UCSD-AML1 (cell line): Measurements from ENCODE around the gene GRXCR2.
A peak's percentile ranks its signal among the peaks of the same experiment; 100 is the strongest.
"Not testable (repeated sequence)": the region's sequence is repeated elsewhere in the genome, so short reads cannot be mapped to it uniquely, and the experiment has no call there.

ENCODE experiments used
- DNase-seq: peaks from one replicate; lab custom pipeline; 2025; ENCODE audit not compliant: unreplicated experiment; lab: John Stamatoyannopoulos, UW

The GRXCR2 gene

GRCh38 chr5:145887976-145888574 lies 15.3 kb upstream of the GRXCR2 start:
- DNase-seq = peak; percentile 26

DNA sequence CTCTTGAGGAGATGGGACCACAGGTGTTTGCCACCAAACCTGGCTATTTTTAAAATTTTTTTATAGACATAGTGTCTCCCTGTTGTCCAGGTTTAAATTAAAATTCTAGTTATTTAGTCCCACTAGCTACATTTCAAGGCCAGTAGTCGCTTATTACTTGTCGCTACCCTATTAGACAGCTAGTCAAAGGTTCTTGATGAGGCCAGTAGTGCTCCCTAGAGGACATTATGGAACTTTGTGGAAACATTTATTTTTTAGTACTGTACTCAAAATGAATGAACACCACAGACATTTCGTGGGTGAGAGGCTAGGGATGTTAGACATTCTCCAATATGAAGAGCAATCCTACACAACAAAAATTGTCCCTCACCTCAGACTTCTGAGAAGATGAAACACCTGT lies 14.4 kb upstream of the GRXCR2 start:
- no peak for DNase-seq

GRCh38 chr5:145874765-145875164 lies 2.0 kb upstream of the GRXCR2 start:
- DNase-seq = no peak

DNA sequence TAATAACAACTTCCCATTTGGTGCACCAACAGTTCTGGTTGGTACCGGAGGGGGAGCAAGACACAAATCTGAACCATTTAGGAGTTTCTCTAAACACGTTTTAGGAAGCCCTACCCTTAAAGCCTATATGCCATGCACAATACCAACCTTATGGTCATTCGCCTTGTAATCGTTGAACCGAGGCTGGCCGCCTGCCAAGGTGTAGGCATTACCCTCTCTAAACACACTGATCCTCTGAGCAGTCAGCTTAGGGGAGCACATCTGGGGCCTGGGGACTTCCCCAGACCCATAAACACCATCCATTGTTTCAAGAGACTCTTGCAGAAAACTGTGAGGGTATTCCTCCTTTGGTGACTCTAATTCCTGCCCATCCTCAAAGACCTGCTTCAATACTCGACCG lies 328 bp downstream of the GRXCR2 start:
- no peak for DNase-seq

DNA sequence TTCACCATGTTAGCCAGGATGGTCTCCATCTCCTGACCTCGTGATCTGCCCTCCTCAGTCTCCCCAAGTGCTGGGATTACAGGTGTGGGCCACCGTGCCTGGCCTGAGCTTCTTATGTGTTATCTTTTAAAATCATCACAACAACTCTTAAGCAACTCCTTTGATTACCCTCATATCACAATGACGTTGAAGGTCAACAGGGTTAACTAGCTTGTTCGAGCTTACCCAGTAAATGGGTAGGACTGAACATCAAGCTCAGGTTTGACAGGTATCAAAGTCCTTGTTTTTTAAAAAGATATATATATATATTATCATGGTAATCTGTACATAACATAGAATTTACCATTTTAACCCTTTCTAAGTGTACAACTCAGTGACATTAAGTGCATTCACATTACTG lies 3.1 kb downstream of the GRXCR2 start:
- DNase-seq = no peak

DNA sequence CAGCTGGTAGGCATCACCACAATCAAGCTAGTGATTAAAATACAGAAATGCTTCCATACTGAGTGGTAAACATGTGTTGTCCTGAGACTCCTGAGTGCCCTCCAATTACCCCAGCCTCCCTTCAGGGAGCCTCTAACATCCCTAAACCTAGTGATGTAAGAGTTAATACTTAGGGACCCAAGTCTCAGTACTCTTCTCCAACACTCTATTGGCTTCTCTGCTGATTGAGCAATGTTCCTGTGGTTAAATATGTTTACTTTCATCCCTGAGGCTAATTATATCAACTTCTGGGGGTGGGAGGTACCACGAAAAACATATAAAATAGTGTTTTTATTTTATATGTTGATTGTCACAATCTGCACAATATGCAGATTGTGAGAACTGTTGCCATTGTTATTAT lies 5.0 kb downstream of the GRXCR2 start:
- DNase-seq = no peak

- DNase-seq = not testable (repeated sequence)
These were observed 8.4 kb downstream of the GRXCR2 start for GRCh38 chr5:145864432-145864831.

DNA sequence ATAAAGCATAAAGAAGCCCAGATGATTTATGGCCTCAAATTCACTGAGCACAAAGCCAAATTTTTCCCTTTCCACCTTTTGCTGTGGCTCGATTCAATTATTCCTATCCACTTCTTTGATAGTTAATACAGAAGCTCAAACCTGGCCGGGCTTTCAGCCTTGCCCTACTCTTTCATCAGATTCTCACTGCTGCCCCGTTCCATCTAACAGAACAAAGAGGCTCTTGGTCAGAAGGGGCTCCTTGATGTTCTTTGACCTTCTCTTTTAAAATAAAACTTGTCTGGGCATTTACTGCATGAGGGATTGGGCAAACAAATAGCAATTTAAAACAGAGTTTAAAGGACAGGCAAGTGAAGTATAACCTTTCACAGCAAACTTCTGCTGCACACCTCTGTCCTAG lies 9.8 kb downstream of the GRXCR2 start:
- DNase-seq = no peak

- DNase-seq = no peak
These were observed 12.9 kb downstream of the GRXCR2 start for GRCh38 chr5:145859897-145860296.

- DNase-seq = no peak
These were observed 13.4 kb downstream of the GRXCR2 start for GRCh38 chr5:145859453-145859852.

DNA sequence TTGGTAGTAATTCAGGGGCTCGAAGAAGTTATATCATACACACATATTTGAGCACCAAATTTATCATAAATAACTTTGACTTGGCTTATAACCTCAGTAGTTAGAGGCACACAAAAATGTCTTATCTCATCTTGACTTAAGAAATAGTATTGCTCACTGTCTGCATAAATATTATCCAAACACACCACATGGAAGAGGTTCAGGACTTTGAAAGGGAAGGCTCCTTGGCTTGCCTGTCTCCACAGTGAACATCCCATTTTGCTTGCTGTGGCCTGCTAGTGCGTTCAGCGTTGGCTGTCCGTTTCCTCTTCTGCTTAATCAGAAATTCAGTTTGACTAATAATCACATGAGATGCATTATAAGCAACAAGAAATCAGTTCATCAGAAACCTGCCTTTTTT lies 13.9 kb downstream of the GRXCR2 start:
- no peak for DNase-seq

- DNase-seq = no peak
These were observed 16.5 kb downstream of the GRXCR2 start for GRCh38 chr5:145856285-145856818.

- no peak for DNase-seq
These were observed 17.0 kb downstream of the GRXCR2 start for GRCh38 chr5:145855763-145856267.

- DNase-seq = peak; percentile 31
These were observed 18.1 kb downstream of the GRXCR2 start for GRCh38 chr5:145854651-145855258.

DNA sequence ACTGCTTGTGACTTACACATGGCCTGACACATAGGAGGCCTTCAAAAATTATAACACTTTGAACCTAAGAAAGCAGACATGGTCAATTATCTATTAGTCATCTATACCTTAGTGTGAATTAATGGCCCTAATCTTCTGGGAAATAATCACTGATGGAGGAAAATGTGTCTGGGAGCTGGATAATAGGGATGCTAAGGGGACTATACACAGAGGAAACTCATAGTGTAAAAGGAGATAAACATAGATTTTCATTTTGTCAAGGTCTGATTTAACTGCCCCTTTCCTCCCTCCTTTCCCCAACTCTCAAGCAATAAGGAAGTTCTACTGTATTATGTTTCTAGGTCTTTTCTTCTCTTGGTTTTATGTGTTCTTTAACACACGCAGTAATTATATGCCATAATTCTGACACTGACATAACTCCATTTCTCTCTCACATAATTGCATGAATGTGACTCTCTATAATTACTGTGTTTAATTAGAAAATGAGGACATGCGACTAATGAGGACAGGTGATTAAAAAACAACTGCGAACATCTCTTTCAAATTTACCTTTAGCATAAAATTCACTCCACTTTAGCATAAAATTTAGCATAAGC lies 18.9 kb downstream of the GRXCR2 start:
- no peak for DNase-seq

GRCh38 chr5:145852990-145853389 lies 19.8 kb downstream of the GRXCR2 start:
- no peak for DNase-seq

DNA sequence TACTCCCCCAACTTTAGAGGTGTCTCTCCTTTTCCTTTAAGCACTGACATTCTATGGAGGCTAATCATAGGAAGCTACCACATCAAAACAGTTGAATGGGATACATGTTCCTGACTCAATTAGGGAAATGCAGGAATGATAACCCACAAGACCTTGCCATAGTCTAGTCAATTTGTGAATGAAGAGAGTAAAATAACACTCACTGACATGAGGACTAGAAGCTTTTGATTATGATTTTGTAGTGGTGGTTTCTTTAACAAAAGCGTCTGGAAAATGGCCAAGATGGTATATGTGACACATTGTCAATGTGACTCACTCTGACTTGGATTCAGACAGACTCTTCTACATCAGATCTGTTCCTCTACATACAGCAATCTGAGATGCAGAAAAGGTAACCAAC lies 24.0 kb downstream of the GRXCR2 start:
- DNase-seq = no peak

DNA sequence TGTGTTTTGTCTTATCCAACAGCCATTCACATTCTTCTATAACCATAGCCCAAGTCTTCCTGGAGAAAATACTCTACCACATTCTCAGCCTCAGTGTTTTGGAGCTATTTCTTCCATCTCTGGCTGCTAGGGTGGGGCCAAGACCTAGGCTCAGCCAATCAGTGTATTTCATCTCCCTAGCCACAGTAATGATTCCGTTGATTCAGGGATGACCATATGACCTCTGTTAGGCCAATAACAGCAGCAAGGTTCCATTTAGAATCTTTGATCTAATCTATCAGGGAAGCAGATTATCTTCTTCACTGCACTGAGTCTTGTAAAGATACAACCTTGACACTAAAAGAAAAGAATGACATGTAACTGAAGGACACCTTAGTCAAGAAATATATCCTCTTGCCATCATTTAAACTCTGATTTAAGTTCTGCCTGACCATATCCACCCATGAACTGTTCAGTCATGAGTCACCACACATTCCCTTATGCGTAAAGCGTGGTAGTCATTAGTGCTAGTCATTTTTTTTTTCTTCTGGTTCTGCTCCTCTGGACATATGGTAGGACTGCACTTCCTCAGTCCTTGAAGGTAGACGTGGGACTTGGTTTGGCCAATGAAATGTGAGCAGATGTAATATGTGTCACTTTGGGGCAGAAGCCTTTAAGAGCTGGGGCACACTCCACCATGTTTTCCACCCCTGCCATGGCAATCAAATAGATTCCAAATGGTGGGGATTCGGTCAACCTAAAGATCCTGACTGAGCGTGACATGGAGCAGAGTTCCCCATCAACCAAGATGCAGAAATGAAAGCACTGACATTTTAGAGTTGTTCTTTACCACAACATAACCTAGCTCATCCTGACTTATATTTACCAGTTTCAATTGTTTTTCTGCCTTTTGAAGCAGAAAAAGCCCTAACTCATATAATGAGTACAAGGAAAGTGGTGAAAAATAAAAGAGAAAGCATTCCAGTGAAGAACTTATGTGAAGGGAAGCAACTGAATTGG lies 25.0 kb downstream of the GRXCR2 start:
- no peak for DNase-seq

DNA sequence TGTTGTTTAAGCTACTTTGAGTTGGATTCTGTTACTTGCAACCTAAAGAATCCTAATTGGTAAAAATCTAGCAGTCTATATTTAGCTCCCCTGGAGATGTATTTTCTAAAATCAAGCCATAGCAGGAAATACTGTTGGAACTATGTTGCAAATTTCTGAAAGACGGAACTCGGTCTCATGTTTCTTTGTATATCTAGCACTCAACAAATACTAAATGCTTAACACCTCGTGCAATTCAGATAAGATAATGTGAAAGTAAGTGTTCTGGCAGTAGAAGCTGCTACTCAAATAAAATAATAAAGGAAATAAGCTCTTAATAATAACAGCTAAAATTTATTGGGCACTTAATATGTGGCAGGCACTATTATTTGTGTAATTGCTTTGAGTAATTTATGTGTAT lies 26.7 kb downstream of the GRXCR2 start:
- no peak for DNase-seq

DNA sequence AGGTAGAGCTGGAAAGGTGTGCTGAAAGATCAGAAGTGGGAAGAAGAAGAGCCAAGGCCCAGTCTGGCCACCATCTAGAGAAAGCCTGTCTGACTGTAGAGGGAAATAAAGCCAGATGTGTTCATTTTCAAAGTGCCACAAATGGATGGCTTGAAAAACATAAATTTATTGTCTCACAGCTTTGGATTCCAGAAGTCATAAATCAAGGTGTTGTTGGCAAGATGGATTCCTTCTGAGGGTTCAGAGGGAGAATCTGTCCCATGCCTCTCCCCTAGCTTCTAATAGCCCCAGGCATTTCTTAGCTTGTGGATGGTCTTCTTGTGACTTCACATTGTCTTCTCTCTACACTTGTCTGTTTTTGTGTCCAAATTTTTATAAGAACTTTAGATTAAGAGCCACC lies 31.5 kb downstream of the GRXCR2 start:
- no peak for DNase-seq

- no peak for DNase-seq
These were observed 32.2 kb downstream of the GRXCR2 start for GRCh38 chr5:145840458-145841132.
